ENCODE results near the gene CES1. TPM values are rescaled to one million over a fixed set of nuclear protein-coding genes. Genes with fewer than 3 reads are reported as not detected.
"Not testable (repeated sequence)": the region's sequence is repeated elsewhere in the genome, so short reads cannot be mapped to it uniquely, and the experiment has no call there.

The CES1 gene
- total and polyA plus RNA-seq, 2 experiments from 2014 or later = not detected

GRCh38 chr16:55821210-55821609, 11.7 kb downstream of the CES1 start:
- Histone ChIP-seq H3K9me3 (ENCODE audit: low read depth) (no peaks in the 10 kb centered on the region), H3K27ac (no peak overlapping the region), H3K4me1 (ENCODE audit: low read depth) (no peaks in the 10 kb centered on the region), H3K4me3 (no peak overlapping the region), H3K27me3 (peaks cover 1% of the 10 kb centered on the region), H3K36me3 (no peaks in the 10 kb centered on the region)
- DNase-seq (ENCODE audit: low read depth in 1 of 2, low spot score in 1 of 2) = no peak
- TF ChIP-seq CTCF (IDR thresholded peaks at IDR 0.05; ENCODE audit: low read depth, low read length) = no peak

GRCh38 chr16:55820615-55821014, 12.3 kb downstream of the CES1 start:
- no peak overlapping the region for H3K27ac ChIP-seq
- no peak for DNase-seq (ENCODE audit: low read depth in 1 of 2, low spot score in 1 of 2)
- H3K27me3 ChIP-seq = no peaks in the 10 kb centered on the region

GRCh38 chr16:55817236-55817912, 15.5 kb downstream of the CES1 start:
- Histone ChIP-seq H3K9me3 (ENCODE audit: low read depth) (no peaks in the 10 kb centered on the region), H3K27me3 (no peaks in the 10 kb centered on the region), H3K27ac (no peak overlapping the region), H3K36me3 (no peaks in the 10 kb centered on the region), H3K4me1 (ENCODE audit: low read depth) (no peaks in the 10 kb centered on the region), H3K4me3 (no peak overlapping the region)
- no peak for DNase-seq (ENCODE audit: low read depth in 1 of 2, low spot score in 1 of 2)
- TF ChIP-seq CTCF (IDR thresholded peaks at IDR 0.05; ENCODE audit: low read depth, low read length) = no peak

More at GRCh38 chr16:55820615-55821014, 12.3 kb downstream of the CES1 start:
- Histone ChIP-seq H3K4me1 (ENCODE audit: low read depth) (no peaks in the 10 kb centered on the region), H3K36me3 (no peaks in the 10 kb centered on the region), H3K4me3 (no peak overlapping the region), H3K9me3 (ENCODE audit: low read depth) (no peaks in the 10 kb centered on the region)
- TF ChIP-seq CTCF (IDR thresholded peaks at IDR 0.05; ENCODE audit: low read depth, low read length) = no peak

- not testable (repeated sequence) for H3K4me1 ChIP-seq (ENCODE audit: low read depth); H3K9me3 ChIP-seq (ENCODE audit: low read depth); DNase-seq (ENCODE audit: low read depth in 1 of 2, low spot score in 1 of 2); H3K27ac ChIP-seq; H3K27me3 ChIP-seq; H3K4me3 ChIP-seq; H3K36me3 ChIP-seq
These were observed 16.7 kb downstream of the CES1 start for GRCh38 chr16:55816222-55816621.

- Histone ChIP-seq H3K27ac (no peak overlapping the region), H3K4me1 (ENCODE audit: low read depth) (no peaks in the 10 kb centered on the region), H3K27me3 (no peaks in the 10 kb centered on the region), H3K4me3 (no peak overlapping the region), H3K9me3 (ENCODE audit: low read depth) (no peaks in the 10 kb centered on the region), H3K36me3 (no peaks in the 10 kb centered on the region)
- DNase-seq (ENCODE audit: low read depth in 1 of 2, low spot score in 1 of 2) = no peak
- no peak for TF ChIP-seq CTCF (IDR thresholded peaks at IDR 0.05; ENCODE audit: low read depth, low read length)
These were observed 17.6 kb downstream of the CES1 start for GRCh38 chr16:55815320-55815719.

GRCh38 chr16:55814174-55814573, 18.7 kb downstream of the CES1 start:
- H3K27me3 ChIP-seq; H3K4me1 ChIP-seq (ENCODE audit: low read depth); H3K4me3 ChIP-seq; H3K36me3 ChIP-seq; H3K9me3 ChIP-seq (ENCODE audit: low read depth); H3K27ac ChIP-seq; DNase-seq (ENCODE audit: low read depth in 1 of 2, low spot score in 1 of 2): not testable (repeated sequence)

- H3K27ac ChIP-seq; H3K4me3 ChIP-seq; DNase-seq (ENCODE audit: low read depth in 1 of 2, low spot score in 1 of 2); H3K36me3 ChIP-seq; H3K27me3 ChIP-seq; H3K9me3 ChIP-seq (ENCODE audit: low read depth); H3K4me1 ChIP-seq (ENCODE audit: low read depth): not testable (repeated sequence)
These were observed 19.2 kb downstream of the CES1 start for GRCh38 chr16:55813730-55814129.
